EL (cell line): ENCODE data around the gene PPEF1.
"Not testable (repeated sequence)": the region's sequence is repeated elsewhere in the genome, so short reads cannot be mapped to it uniquely, and the experiment has no call there.

Experiments used
- DNase-seq: peaks from one replicate; pipeline ENCODE4 v3.0.0-alpha.2; 2016

Gene PPEF1

DNA sequence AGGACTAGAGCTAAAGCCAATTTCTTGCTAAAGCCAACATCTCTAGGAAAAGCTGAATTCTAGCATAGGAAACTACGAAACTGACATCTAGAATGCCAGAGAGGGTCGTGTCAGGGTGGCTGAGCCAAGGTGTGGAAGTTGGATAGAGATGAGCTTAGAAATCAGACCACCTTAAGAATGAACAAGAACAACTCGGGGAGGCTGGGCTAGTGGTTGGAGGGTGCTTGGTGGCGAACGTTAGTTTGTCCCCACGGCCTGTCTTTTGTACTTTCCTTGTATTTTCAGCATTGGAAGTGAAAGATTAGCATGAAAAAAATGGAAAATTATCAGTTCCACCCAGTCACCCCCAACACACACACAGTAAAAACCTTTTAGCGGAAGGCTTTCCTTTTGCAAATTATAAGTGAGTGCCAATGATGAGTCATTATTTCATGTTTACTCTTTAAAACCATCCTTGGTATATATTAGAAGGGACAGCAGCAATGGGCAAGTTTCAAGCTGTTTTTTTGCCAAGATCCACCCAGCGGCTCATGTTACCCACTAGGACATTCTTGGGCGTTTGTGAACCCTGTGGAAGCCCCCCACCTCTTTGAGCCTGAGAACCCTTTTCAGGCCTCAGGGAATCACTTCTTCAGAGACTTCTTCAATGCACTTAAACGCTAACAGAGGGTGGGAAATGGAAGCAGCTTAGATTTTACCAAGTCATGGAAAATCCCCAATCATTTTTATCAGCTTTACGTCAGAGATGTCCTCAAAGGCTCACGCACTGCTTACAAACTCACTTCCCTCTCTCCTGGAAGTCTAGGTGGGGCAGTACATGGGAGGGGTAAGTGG lies 4.9 kb upstream of the PPEF1 start:
- DNase-seq: peak; percentile 17

GRCh38 chrX:18709833-18710232 lies 2.4 kb downstream of the PPEF1 start:
- DNase-seq: no peak

DNA sequence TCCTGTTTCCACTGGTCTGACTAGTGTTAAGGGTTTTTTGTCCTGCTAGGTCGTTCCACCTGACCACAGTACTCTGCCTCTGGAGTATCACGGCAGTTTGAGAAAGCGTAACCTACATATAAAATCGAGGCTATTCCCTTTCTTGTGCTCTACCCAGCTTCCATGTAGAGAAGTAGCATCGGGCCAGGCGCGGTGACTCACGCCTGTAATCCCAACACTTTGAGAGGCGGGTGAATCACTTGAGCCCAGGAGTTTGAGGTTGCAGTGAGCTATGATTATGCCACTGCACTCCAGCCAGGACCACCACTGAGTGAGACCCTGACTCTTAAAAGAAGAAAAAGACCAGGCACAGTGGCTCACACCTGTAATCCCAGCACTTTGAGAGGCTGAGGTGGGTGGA lies 7.5 kb downstream of the PPEF1 start:
- DNase-seq: no peak

- DNase-seq: no peak
Observed at GRCh38 chrX:18719852-18720251, 12.4 kb downstream of the PPEF1 start.

GRCh38 chrX:18721683-18722499 lies 14.4 kb downstream of the PPEF1 start:
- no peak for DNase-seq

DNA sequence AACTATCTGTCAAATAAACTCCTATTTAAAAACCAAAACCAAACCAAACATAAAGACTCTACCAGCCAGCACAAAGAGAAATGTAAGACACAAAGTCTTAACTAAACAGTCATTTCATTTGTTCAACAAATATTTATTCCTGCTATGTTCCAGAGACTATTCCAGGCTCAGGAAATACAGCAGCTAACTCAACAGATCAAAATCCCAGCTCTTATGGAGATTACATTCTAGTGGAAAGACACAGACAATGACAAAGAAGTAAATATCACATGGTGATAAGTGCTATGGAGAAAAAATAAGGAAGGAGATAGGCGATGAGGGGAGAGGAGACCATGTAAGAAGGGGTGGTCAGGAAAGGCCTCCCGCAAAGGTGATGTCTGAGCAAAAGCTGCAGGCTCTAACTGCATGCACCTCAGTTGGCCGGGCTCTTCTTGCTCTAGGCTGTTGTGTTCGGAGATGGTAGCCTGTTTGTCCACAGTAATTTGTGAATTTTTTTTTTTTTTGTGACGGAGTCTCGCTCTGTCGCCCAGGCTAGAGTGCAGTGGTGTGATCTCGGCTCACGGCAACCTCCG lies 15.1 kb downstream of the PPEF1 start:
- no peak for DNase-seq

- DNase-seq: no peak
Observed at GRCh38 chrX:18725310-18725943, 18.0 kb downstream of the PPEF1 start.

- DNase-seq: no peak
Observed at GRCh38 chrX:18733287-18733686, 25.8 kb downstream of the PPEF1 start.

GRCh38 chrX:18739609-18740008 lies 32.2 kb downstream of the PPEF1 start:
- not testable (repeated sequence) for DNase-seq

DNA sequence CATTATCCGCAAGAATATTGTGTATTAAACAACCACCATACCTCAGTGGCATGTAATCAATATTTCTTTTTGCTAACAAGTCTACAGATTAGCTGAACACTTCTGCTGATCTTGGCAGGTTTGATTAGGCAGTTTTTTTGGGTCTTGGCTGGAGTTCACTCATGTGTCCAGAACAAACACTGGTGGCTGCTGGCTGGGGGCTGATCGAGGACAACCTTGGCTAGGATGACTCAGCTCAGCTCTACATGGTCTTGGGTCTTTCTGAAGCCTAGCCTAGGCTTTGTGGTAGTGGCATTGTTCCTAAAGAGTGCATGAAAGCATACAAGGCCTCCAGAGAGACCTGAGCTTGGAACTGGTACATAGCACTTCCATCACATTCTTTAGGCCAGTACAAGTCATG lies 41.1 kb downstream of the PPEF1 start:
- no peak for DNase-seq

- DNase-seq: no peak
Observed at GRCh38 chrX:18753631-18754030, 46.2 kb downstream of the PPEF1 start.

- no peak for DNase-seq
Observed at GRCh38 chrX:18755651-18756050, 48.2 kb downstream of the PPEF1 start.

GRCh38 chrX:18757956-18758932 lies 50.8 kb downstream of the PPEF1 start:
- DNase-seq: no peak

GRCh38 chrX:18761750-18762149 lies 54.3 kb downstream of the PPEF1 start:
- DNase-seq: no peak

DNA sequence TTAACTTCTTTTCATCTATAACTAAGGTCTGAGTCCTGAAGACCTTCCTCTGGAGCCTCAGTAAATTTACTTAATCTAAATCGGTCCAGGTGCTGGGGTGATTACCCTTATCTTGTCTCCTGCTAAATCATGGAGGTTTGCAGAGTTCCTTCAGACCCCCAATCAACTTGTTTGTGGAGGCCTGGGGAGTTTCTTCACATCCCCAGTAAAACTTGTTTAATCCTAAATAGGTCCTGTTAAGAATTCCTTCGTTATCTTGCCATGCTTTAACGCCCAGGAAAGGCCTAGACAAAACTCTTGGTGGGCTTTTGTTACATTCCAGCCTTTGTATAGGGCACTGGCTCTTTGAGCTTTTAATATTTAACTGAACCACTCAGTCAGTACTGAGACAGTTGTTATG lies 55.7 kb downstream of the PPEF1 start:
- not testable (repeated sequence) for DNase-seq

- no peak for DNase-seq
Observed at GRCh38 chrX:18769364-18769763, 61.9 kb downstream of the PPEF1 start.

GRCh38 chrX:18769812-18770573 lies 62.5 kb downstream of the PPEF1 start:
- no peak for DNase-seq

DNA sequence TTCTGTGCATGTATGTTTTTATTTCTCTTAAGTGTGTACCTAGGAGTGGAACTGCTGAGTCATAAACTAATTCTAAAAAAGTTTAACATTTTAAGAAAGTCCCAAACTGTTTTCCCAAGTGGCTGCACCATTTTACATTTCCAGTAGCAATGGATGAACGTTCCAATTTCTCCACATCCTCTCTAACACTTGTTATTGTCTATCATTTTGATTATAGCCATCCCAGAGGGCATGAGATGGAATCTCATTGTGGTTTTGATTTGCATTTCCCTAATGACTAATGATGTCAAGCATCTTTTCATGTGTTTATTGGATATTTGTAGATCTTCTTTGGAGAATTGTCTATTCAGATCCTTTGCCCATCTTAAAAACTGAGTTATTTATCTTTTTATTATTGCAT lies 82.5 kb downstream of the PPEF1 start:
- DNase-seq: no peak

GRCh38 chrX:18792828-18793227 lies 85.4 kb downstream of the PPEF1 start:
- DNase-seq: no peak

DNA sequence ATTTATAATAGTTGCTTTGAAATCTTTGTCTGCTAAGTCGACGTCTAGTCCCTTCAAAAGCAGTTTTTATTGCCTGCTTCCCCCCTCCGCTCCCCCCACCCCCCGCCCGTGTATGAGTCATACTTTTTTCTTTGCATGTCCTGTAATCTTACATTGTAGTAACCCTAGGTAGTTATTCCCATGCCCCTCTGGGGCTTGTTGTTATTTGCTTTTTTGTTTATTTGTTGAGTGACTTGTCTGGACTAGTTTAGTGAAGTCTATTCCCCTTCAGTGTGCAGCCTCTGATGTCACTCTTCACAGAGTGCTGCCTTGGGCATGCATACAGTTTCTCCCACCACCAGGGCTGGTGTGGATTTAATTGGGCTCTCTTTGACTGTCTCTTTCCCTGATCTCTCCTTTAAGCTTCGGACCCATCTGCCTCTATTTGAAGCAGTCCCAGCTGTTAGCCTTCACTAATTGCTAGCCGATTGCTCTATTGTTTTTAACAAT lies 86.2 kb downstream of the PPEF1 start:
- DNase-seq: no peak

GRCh38 chrX:18797141-18797540 lies 89.7 kb downstream of the PPEF1 start:
- no peak for DNase-seq
